ENCODE data around the gene POPDC3.

POPDC3 gene

DNA sequence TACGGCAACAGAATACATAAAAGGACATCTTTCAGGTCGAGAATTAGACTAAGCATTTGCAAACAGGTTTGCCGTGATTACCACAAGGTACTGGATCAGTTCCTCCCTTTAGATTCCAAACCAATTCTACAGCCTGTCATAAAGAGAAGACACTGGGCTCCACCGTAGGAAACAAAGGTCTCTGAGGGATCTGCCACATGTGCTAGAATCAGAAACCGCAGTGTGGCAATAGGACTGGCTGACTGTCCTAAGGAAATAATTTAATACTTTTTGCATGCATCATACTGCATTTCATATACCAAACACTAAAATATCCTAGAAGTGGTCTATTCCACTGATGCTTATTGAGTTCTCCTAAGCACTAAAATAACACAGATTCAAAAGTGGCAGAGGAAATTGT lies 59.2 kb downstream of the POPDC3 start:
- no peak for TF ChIP-seq CTCF (IDR thresholded peaks at IDR 0.05)
- DNase-seq = no peak
- H3K36me3 ChIP-seq = peaks cover 38 to 52% (median 46%) of the 10 kb centered on the region in 3 donors
- intact Hi-C loops (cut with DNase I; ENCODE audit: low total_unique reads) = no loop called here
- no peaks in the 10 kb centered on the region for H3K9me3 ChIP-seq
- no peak overlapping the region for H3K27ac ChIP-seq
- H3K27me3 ChIP-seq = no peaks in the 10 kb centered on the region
- no peaks in the 10 kb centered on the region for H3K4me1 ChIP-seq
- H3K4me3 ChIP-seq = no peak overlapping the region

GRCh38 chr6:105116150-105116549 lies 63.7 kb downstream of the POPDC3 start:
- Histone ChIP-seq H3K4me3 (no peak overlapping the region), H3K9me3 (no peaks in the 10 kb centered on the region), H3K36me3 (peaks cover 26 to 43% (median 31%) of the 10 kb centered on the region in 3 donors), H3K27ac (no peak overlapping the region), H3K27me3 (no peaks in the 10 kb centered on the region), H3K4me1 (no peaks in the 10 kb centered on the region)
- intact Hi-C loops (cut with DNase I; ENCODE audit: low total_unique reads) = no loop called here
- TF ChIP-seq CTCF (IDR thresholded peaks at IDR 0.05) = no peak
- no peak for DNase-seq

DNA sequence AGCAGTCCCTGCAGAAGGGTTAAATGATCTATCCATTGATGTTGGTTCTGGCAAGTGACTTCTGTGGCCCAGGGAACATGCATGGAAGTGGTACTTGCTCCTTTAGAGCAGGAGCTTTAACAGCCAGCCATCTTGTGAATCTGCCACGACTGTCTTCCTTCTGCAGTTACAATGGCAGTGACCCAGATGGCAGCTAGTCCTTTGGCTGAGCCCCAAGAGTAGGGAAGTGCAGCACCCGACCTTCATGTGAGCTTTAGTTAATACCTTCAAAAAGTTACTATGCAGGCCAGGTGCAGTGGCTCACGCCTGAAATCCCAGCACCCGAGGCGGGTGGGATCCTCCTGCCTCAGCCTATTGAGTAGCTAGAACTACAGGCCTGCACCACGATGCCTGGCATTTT lies 66.4 kb downstream of the POPDC3 start:
- Histone ChIP-seq H3K9me3 (no peaks in the 10 kb centered on the region), H3K4me3 (no peak overlapping the region), H3K4me1 (no peaks in the 10 kb centered on the region), H3K27ac (no peak overlapping the region), H3K27me3 (no peaks in the 10 kb centered on the region), H3K36me3 (peaks cover 26 to 42% (median 37%) of the 10 kb centered on the region in 3 donors)
- DNase-seq = no peak
- intact Hi-C loops (cut with DNase I; ENCODE audit: low total_unique reads) = no loop called here
- no peak for TF ChIP-seq CTCF (IDR thresholded peaks at IDR 0.05)

GRCh38 chr6:105112577-105112976 lies 67.2 kb downstream of the POPDC3 start:
- intact Hi-C loops (cut with DNase I; ENCODE audit: low total_unique reads) = no loop called here
- no peaks in the 10 kb centered on the region for H3K27me3 ChIP-seq
- no peak for DNase-seq
- no peaks in the 10 kb centered on the region for H3K9me3 ChIP-seq
- no peak for TF ChIP-seq CTCF (IDR thresholded peaks at IDR 0.05)
- H3K4me1 ChIP-seq = no peaks in the 10 kb centered on the region
- no peak overlapping the region for H3K4me3 ChIP-seq
- H3K36me3 ChIP-seq = peaks cover 25 to 39% (median 30%) of the 10 kb centered on the region in 3 donors
- H3K27ac ChIP-seq = no peak overlapping the region

- H3K9me3 ChIP-seq = no peaks in the 10 kb centered on the region
- DNase-seq = no peak
- peaks cover 18 to 34% (median 25%) of the 10 kb centered on the region in 3 donors for H3K36me3 ChIP-seq
- intact Hi-C loops (cut with DNase I; ENCODE audit: low total_unique reads) = no loop called here
- H3K27ac ChIP-seq = no peak overlapping the region
- TF ChIP-seq CTCF (IDR thresholded peaks at IDR 0.05) = no peak
- H3K4me3 ChIP-seq = no peak overlapping the region
- no peaks in the 10 kb centered on the region for H3K27me3 ChIP-seq
- no peaks in the 10 kb centered on the region for H3K4me1 ChIP-seq
Measured at GRCh38 chr6:105111871-105112270, 67.9 kb downstream of the POPDC3 start.

GRCh38 chr6:105111105-105111504 lies 68.7 kb downstream of the POPDC3 start:
- no peak for DNase-seq
- H3K4me1 ChIP-seq = no peaks in the 10 kb centered on the region
- no peak for TF ChIP-seq CTCF (IDR thresholded peaks at IDR 0.05)
- H3K27ac ChIP-seq = no peak overlapping the region
- H3K27me3 ChIP-seq = no peaks in the 10 kb centered on the region
- no peak overlapping the region for H3K4me3 ChIP-seq
- intact Hi-C loops (cut with DNase I; ENCODE audit: low total_unique reads) = no loop called here
- peaks cover 19 to 30% (median 25%) of the 10 kb centered on the region in 3 donors for H3K36me3 ChIP-seq
- no peaks in the 10 kb centered on the region for H3K9me3 ChIP-seq

All from tibial artery (tissue), 4 donors.